Fibroblast of pulmonary artery (primary cell): ENCODE results near the gene PALD1.

ENCODE experiments used
- DNase-seq: peaks from one replicate; pipeline ENCODE4 v3.0.0-alpha.2; 2010; ENCODE audit warnings: low read depth
- H3K4me3 ChIP-seq: replicated peaks from 2 replicates; pipeline ENCODE4 v1.5.1; 2011; ENCODE audit warnings: low read depth, mild to moderate bottlenecking, control low read depth, low read length, moderate library complexity
- TF ChIP-seq, protein P1 (sequence below): IDR thresholded peaks from 2 replicates; pipeline ENCODE4 v1.5.1; 2011; ENCODE audit warnings: mild to moderate bottlenecking, control low read depth, low read length, inconsistent platforms; ENCODE audit errors: missing control alignments

Gene PALD1

GRCh38 chr10:70537398-70538194, 59.0 kb downstream of the PALD1 start:
- TF ChIP-seq, protein P1, sequence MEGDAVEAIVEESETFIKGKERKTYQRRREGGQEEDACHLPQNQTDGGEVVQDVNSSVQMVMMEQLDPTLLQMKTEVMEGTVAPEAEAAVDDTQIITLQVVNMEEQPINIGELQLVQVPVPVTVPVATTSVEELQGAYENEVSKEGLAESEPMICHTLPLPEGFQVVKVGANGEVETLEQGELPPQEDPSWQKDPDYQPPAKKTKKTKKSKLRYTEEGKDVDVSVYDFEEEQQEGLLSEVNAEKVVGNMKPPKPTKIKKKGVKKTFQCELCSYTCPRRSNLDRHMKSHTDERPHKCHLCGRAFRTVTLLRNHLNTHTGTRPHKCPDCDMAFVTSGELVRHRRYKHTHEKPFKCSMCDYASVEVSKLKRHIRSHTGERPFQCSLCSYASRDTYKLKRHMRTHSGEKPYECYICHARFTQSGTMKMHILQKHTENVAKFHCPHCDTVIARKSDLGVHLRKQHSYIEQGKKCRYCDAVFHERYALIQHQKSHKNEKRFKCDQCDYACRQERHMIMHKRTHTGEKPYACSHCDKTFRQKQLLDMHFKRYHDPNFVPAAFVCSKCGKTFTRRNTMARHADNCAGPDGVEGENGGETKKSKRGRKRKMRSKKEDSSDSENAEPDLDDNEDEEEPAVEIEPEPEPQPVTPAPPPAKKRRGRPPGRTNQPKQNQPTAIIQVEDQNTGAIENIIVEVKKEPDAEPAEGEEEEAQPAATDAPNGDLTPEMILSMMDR, result peak; percentile 33
- H3K4me3 ChIP-seq, result no peak overlapping the region
- DNase-seq, result no peak

- H3K4me3 ChIP-seq, result no peak overlapping the region
- TF ChIP-seq, protein P1, result no peak
- no peak for DNase-seq
Measured at GRCh38 chr10:70538195-70538520, 59.6 kb downstream of the PALD1 start.

GRCh38 chr10:70538731-70539338, 60.3 kb downstream of the PALD1 start:
- TF ChIP-seq, protein P1, result no peak
- H3K4me3 ChIP-seq, result no peak overlapping the region
- no peak for DNase-seq

- TF ChIP-seq, protein P1, result no peak
- DNase-seq, result no peak
- no peak overlapping the region for H3K4me3 ChIP-seq
Measured at GRCh38 chr10:70539471-70539870, 60.9 kb downstream of the PALD1 start.

DNA sequence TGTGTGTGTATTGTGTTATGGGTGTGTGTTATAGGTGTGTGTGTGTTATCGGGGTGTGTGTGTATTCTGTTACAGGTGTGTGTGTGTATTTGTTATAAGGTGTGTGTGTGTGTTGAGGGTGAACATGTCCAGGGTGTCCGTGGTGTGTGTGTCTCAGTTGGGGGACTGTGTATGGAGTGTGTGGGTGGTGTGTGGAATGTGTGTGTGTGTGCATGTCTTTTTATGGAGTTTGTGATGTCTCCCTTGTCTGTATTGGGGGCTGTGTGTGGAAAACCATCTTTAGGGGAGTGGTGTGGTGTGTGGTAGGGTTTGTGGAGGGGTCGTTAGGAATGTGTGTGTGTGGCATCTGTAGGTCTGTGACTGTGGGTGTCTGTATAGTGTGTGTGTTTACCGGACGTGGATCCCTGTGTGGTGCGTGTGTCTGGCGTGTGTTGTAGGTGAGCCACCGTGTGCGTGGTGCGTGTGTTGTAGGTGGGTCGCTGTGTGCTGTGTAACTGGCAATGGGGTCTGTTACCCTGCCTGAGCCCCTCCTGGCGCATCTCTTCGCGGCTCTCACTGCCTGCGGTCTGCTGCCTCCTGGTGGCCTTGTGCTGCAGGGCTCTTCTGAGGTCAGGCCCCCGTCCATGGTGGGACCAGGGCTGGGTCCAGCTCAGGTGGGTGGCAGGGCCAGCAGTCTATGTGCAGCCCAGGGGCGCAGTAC, 61.7 kb downstream of the PALD1 start:
- no peak overlapping the region for H3K4me3 ChIP-seq
- TF ChIP-seq, protein P1, result peak; percentile 72
- peak; percentile 20 for DNase-seq

DNA sequence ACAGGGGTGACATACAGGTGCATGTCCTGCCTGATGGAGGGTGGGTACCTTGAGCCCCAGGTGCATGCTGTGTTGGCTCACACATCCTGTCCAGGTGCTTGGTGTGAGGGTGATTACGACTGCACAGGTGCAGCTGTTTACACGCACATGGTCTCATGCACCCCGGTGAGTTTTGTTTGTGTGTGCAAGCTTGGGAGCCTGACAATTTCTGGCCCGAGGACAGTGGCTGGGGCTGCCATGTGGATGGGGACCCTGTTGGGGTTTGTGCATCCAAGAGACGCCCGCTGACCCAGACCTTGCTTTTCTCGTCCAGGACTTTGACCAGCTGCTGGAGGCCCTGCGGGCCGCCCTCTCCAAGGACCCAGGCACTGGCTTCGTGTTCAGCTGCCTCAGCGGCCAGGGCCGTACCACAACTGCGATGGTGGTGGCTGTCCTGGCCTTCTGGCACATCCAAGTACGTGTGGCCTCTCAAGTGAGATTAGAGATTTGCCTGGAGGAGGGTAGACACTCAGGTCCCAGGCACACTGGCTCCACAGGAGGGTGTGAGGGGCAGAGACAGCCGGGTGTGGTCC, 62.3 kb downstream of the PALD1 start:
- H3K4me3 ChIP-seq, result no peak overlapping the region
- TF ChIP-seq, protein P1, result no peak
- DNase-seq, result no peak
